Measurements from ENCODE around the gene SRGAP3. TPM values are rescaled to one million over a fixed set of nuclear protein-coding genes. Genes with fewer than 3 reads are reported as not detected.

SRGAP3 gene
- total and polyA plus RNA-seq, 2 experiments from 2014 or later, result 7.4 to 8.3 TPM

DNA sequence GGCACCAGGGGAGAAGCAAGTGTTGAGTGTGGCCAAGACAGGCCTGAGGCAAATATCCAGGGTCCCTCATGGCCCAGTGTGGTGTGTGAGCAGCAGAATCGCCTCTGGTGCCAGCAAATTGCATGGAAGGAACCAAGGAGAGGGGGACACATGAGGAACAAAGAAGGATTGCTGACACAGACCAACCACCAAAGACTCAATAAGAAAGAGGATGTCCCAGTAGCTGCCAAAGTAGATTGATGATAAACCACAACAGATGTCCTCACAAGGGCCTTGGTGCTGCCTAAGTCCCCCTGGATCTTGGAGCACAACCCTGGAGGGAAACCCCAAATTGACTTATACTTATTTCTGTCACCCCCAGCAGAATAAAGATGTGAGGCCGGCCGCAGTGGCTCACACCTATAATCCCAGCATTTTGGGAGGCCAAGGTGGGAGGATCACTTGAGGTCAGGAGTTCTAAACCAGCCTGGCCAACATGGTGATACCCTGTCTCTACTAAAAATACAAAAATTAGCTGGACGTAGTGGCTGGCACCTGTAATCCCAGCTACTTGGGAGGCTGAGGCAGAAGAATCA, 10.6 kb downstream of the SRGAP3 start:
- no peaks in the 10 kb centered on the region for H3K9me2 ChIP-seq (replicated peaks; ENCODE audit: insufficient read depth)
- H3K4me2 ChIP-seq, result no peak overlapping the region
- H3K79me2 ChIP-seq, result no peaks in the 10 kb centered on the region
- no peaks in the 10 kb centered on the region for H3K9me3 ChIP-seq (ENCODE audit: low read depth)
- no peak overlapping the region for H3K27ac ChIP-seq
- H3K4me1 ChIP-seq (ENCODE audit: insufficient read depth), result no peaks in the 10 kb centered on the region
- no peak overlapping the region for H3K4me3 ChIP-seq
- whole genome bisulfite sequencing (ENCODE audit: low lambda C conversion rate, missing lambda C conversion rate), result 98% methylated on average over 4 of the region's 4 CpGs
- TF ChIP-seq EZH2 (IDR thresholded peaks at IDR 0.05; ENCODE audit: borderline replicate concordance) (no peak), EZH2phosphoT487 (IDR thresholded peaks at IDR 0.05; ENCODE audit: low read depth, severe bottlenecking, unreplicated experiment) (no peak)
- TF ChIP-seq, protein P1, sequence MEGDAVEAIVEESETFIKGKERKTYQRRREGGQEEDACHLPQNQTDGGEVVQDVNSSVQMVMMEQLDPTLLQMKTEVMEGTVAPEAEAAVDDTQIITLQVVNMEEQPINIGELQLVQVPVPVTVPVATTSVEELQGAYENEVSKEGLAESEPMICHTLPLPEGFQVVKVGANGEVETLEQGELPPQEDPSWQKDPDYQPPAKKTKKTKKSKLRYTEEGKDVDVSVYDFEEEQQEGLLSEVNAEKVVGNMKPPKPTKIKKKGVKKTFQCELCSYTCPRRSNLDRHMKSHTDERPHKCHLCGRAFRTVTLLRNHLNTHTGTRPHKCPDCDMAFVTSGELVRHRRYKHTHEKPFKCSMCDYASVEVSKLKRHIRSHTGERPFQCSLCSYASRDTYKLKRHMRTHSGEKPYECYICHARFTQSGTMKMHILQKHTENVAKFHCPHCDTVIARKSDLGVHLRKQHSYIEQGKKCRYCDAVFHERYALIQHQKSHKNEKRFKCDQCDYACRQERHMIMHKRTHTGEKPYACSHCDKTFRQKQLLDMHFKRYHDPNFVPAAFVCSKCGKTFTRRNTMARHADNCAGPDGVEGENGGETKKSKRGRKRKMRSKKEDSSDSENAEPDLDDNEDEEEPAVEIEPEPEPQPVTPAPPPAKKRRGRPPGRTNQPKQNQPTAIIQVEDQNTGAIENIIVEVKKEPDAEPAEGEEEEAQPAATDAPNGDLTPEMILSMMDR (IDR thresholded peaks at IDR 0.05; ENCODE audit: poor library complexity), result no peak
- no peaks in the 10 kb centered on the region for H3K36me3 ChIP-seq (replicated peaks; ENCODE audit: insufficient read depth, low read depth)
- no peaks in the 10 kb centered on the region for H4K20me1 ChIP-seq (ENCODE audit: insufficient read depth, poor library complexity, severe bottlenecking)
- H3K27me3 ChIP-seq, result no peaks in the 10 kb centered on the region
- DNase-seq (ENCODE audit: low spot score), result no peak
- no peak overlapping the region for H2AFZ ChIP-seq

DNA sequence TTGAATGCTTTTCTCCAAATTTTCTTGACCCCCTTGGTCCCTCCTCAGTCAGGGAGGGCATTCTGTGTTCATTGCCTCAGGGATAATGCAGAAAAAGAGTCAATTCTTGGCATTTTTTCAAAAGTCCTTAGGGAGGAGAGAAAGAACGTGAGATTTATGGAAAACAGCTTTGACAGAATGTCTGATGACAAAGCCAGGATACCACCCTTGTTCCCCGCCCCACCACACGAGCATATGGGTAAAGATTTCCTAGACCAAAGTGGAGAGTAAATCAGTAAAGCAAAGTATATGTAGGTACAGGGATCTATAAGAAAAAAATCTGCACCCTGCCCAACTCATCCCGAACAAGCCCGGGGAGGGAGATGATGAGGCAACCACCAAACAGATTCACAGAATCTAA, 11.2 kb downstream of the SRGAP3 start:
- H2AFZ ChIP-seq, result no peak overlapping the region
- H3K36me3 ChIP-seq (replicated peaks; ENCODE audit: insufficient read depth, low read depth), result no peaks in the 10 kb centered on the region
- TF ChIP-seq EZH2phosphoT487 (IDR thresholded peaks at IDR 0.05; ENCODE audit: low read depth, severe bottlenecking, unreplicated experiment), result no peak
- TF ChIP-seq, protein P1 (IDR thresholded peaks at IDR 0.05; ENCODE audit: poor library complexity), result no peak
- no peak for TF ChIP-seq EZH2 (IDR thresholded peaks at IDR 0.05; ENCODE audit: borderline replicate concordance)

DNA sequence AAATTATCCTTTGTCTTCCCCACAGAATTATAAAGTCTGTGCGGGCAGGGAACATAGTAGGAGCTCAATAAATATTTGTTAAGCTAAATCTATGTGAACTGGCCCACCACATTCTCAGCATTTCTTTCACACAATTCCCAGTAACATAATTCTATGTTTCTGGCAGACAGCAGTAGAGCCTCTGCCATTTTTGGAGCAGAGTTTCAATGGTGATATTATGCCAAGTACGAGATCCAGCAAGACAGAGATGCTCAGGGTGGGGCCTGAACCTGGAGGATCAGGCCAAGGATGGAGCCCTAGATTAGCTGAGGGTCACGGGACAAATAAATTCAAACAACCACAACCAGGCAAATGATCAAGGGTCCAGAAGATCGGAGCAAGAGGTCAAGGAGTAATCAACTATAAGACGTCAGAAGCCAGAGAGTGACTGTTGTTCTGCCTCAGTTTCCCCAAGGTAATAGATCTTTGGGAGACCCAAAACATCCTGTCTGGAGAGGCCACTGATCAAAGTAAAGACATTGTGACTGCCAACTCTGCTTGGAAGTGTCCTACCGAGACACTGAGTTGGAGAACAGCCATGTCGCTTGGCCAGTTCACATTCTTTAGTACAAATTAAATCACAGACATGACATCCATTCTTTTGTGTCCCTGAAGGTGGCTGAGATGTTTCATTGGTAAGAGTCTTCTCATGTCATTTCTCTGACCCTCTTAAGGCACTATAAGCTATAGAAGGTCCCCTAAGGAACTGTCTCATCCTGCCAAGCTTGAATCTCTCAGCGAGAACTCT, 15.4 kb downstream of the SRGAP3 start:
- no peak for DNase-seq (ENCODE audit: low spot score)
- Histone ChIP-seq H3K4me2 (no peak overlapping the region), H2AFZ (no peak overlapping the region), H3K79me2 (no peaks in the 10 kb centered on the region), H4K20me1 (ENCODE audit: insufficient read depth, poor library complexity, severe bottlenecking) (no peaks in the 10 kb centered on the region), H3K27me3 (no peaks in the 10 kb centered on the region), H3K27ac (no peak overlapping the region), H3K9me3 (ENCODE audit: low read depth) (no peaks in the 10 kb centered on the region), H3K9me2 (replicated peaks; ENCODE audit: insufficient read depth) (no peaks in the 10 kb centered on the region), H3K4me3 (no peak overlapping the region), H3K36me3 (replicated peaks; ENCODE audit: insufficient read depth, low read depth) (no peaks in the 10 kb centered on the region), H3K4me1 (ENCODE audit: insufficient read depth) (peaks cover 4% of the 10 kb centered on the region)
- TF ChIP-seq, protein P1 (IDR thresholded peaks at IDR 0.05; ENCODE audit: poor library complexity), result no peak
- TF ChIP-seq EZH2 (IDR thresholded peaks at IDR 0.05; ENCODE audit: borderline replicate concordance) (no peak), EZH2phosphoT487 (IDR thresholded peaks at IDR 0.05; ENCODE audit: low read depth, severe bottlenecking, unreplicated experiment) (no peak)
- 93% methylated on average over 8 of the region's 8 CpGs for WGBS (ENCODE audit: low lambda C conversion rate, missing lambda C conversion rate)

More for the DNA sequence above, 11.2 kb downstream of the SRGAP3 start:
- H3K4me2 ChIP-seq, result no peak overlapping the region
- no peak for DNase-seq (ENCODE audit: low spot score)
- 84% methylated on average over 5 of the region's 5 CpGs for WGBS (ENCODE audit: low lambda C conversion rate, missing lambda C conversion rate)
- no peak overlapping the region for H3K27ac ChIP-seq
- H3K9me3 ChIP-seq (ENCODE audit: low read depth), result no peaks in the 10 kb centered on the region
- no peaks in the 10 kb centered on the region for H3K9me2 ChIP-seq (replicated peaks; ENCODE audit: insufficient read depth)
- H3K4me3 ChIP-seq, result no peak overlapping the region
- H3K79me2 ChIP-seq, result no peaks in the 10 kb centered on the region
- H3K4me1 ChIP-seq (ENCODE audit: insufficient read depth), result no peaks in the 10 kb centered on the region
- H3K27me3 ChIP-seq, result no peaks in the 10 kb centered on the region
- no peaks in the 10 kb centered on the region for H4K20me1 ChIP-seq (ENCODE audit: insufficient read depth, poor library complexity, severe bottlenecking)

All from hepatocyte (in vitro differentiated cells).